GM12865 (cell line): ENCODE data around the gene DNAH5.

Source experiments
- DNase-seq: peaks from one replicate; pipeline ENCODE4 v3.0.0; 2010; ENCODE audit warnings: low read depth
- H3K4me3 ChIP-seq: 2 replicates; pipeline ENCODE4 v1.5.1; 2011; ENCODE audit warnings: mild to moderate bottlenecking, low read depth, low read length, control low read depth
- CTCF ChIP-seq: IDR thresholded peaks from 2 replicates; pipeline ENCODE4 v1.5.1; 2011; ENCODE audit warnings: low read length, control low read depth, low read depth, inconsistent platforms; ENCODE audit not compliant: insufficient read depth; ENCODE audit errors: missing control alignments

Gene DNAH5

GRCh38 chr5:13944560-13945199 lies at the start of gene DNAH5:
TSS of gene DNAH5 (minus strand) at chr5:13944688. CDS start at chr5:13944438, 250 bp downstream.
- no peak within 1 kb of the TSS for H3K4me3 ChIP-seq
- no peak for DNase-seq
- TF ChIP-seq CTCF: no peak

- TF ChIP-seq CTCF: no peak
- no peak overlapping the region for H3K4me3 ChIP-seq
- DNase-seq: no peak
These were observed 49.4 kb upstream of the DNAH5 start for GRCh38 chr5:13993926-13994325.

GRCh38 chr5:13992795-13993194 lies 48.3 kb upstream of the DNAH5 start:
- H3K4me3 ChIP-seq: no peak overlapping the region
- DNase-seq: no peak
- TF ChIP-seq CTCF: no peak

- no peak for DNase-seq
- H3K4me3 ChIP-seq: no peak overlapping the region
- no peak for TF ChIP-seq CTCF
These were observed 46.9 kb upstream of the DNAH5 start for GRCh38 chr5:13991365-13991764.

- H3K4me3 ChIP-seq: no peak overlapping the region
- no peak for DNase-seq
- TF ChIP-seq CTCF: no peak
These were observed 46.4 kb upstream of the DNAH5 start for GRCh38 chr5:13990896-13991295.

- DNase-seq: no peak
- no peak overlapping the region for H3K4me3 ChIP-seq
- TF ChIP-seq CTCF: no peak
These were observed 45.3 kb upstream of the DNAH5 start for GRCh38 chr5:13989832-13990231.

GRCh38 chr5:13987843-13988464 lies 43.5 kb upstream of the DNAH5 start:
- no peak overlapping the region for H3K4me3 ChIP-seq
- peak; percentile 70 for TF ChIP-seq CTCF
- DNase-seq: peak; percentile 62
